Thyroid gland (tissue), 4 donors: ENCODE data around the gene NEURL1. TPM values are rescaled to one million over a fixed set of nuclear protein-coding genes. Genes with fewer than 3 reads are reported as not detected.

Experiments used
- DNase-seq, 2 donors: peaks; one replicate each; pipeline ENCODE4 v3.0.0-alpha.2; 2019
- H3K27ac ChIP-seq, 3 donors: fragments of 200-600 bp; sonication (generic); 1 replicate in 2 of 3; 2 replicates in 1 of 3; pipeline ENCODE4 v1.5.1; 2016 to 2019; ENCODE audit warnings: mild to moderate bottlenecking in 1 of 3, moderate library complexity in 1 of 3
- H3K27me3 ChIP-seq: fragments of 200-600 bp; sonication (generic); one replicate; pipeline ENCODE4 v1.5.1; 2019
- H3K36me3 ChIP-seq, 2 donors: fragments of 200-600 bp; sonication (generic); one replicate each; pipeline ENCODE4 v1.5.1; 2016 to 2019
- H3K4me1 ChIP-seq, 2 donors: fragments of 200-600 bp; sonication (generic); one replicate each; pipeline ENCODE4 v1.5.1; 2017 to 2019
- H3K4me3 ChIP-seq, 3 donors: fragments of 200-600 bp; sonication (generic); replicated peaks in 1 of 3; 1 replicate in 2 of 3; 2 replicates in 1 of 3; pipeline ENCODE4 v1.5.1; 2016; ENCODE audit warnings: mild to moderate bottlenecking in 1 of 3
- H3K9me3 ChIP-seq: fragments of 200-600 bp; sonication (generic); one replicate; pipeline ENCODE4 v1.5.1; 2017
- CTCF ChIP-seq, 6 experiments: fragments of 200-600 bp in 3 of 6; fragments of 450-650 bp in 3 of 6; sonication (generic) in 3 of 6; IDR thresholded peaks; one replicate each; pipeline ENCODE4 v1.5.1; 2016 to 2019; ENCODE audit warnings: antibody characterized with exemption in 6 of 6, mild to moderate bottlenecking in 2 of 6, inconsistent platforms in 1 of 6, moderate library complexity in 1 of 6
- POLR2A ChIP-seq, 2 donors: fragments of 450-650 bp; IDR thresholded peaks; one replicate each; pipeline ENCODE4 v1.6.1; 2017; ENCODE audit warnings: antibody characterized with exemption in 2 of 2, mild to moderate bottlenecking in 2 of 2, moderate library complexity in 1 of 2
- WGBS, 2 donors: methylation state at CpG; one replicate each; pipeline ENCODE4 v1.1.5; 2017; 5-methylcytosine and 5-hydroxymethylcytosine counted together
- intact Hi-C: fragments of 100-400 bp; cut with DNase I; formaldehyde crosslinking; loops from one replicate; pipeline ENCODE4 v1.15.1; 2023
- total RNA-seq, 4 donors: library from RNA; depleted of rRNA; stranded (reverse); fragments of >200 nt; gene quantifications; one replicate each; pipeline ENCODE4 v1.2.3, GENCODE V29; 2016

The NEURL1 gene
- total RNA-seq, 4 donors from 2014 or later: 1.1 TPM; not detected in 3

DNA sequence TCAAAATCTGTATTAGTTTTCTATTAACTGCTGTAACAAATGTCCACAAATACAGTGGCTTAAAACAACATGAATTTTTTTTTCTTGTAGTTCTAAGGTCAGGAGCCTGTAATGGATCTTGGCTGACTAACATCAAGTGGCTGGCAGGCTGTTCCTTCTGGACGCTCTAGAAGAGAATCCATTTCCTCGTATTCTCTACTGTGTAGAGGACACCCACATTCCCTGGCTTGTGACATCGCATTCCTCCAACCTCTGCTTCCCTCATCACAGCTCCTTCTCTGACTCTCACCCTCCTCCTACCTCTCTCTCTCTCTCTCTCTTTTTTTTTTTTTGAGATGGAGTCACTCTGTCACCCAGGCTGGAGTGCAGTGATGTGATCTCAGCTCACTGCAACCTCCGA, 30.0 kb upstream of the NEURL1 start:
- no peak overlapping the region for H3K4me3 ChIP-seq
- WGBS, 2 donors: 63 to 71% methylated on average over 4 of the region's 4 CpGs
- intact Hi-C loops: no loop called here
- no peaks in the 10 kb centered on the region for H3K27me3 ChIP-seq
- TF ChIP-seq POLR2A (IDR thresholded peaks at IDR 0.05) (no peak), CTCF (IDR thresholded peaks at IDR 0.05) (no peak)
- H3K36me3 ChIP-seq: no peaks in the 10 kb centered on the region
- no peaks in the 10 kb centered on the region for H3K9me3 ChIP-seq
- no peak overlapping the region for H3K27ac ChIP-seq
- H3K4me1 ChIP-seq: no peaks in the 10 kb centered on the region
- no peak for DNase-seq

- H3K9me3 ChIP-seq: no peaks in the 10 kb centered on the region
- 88 to 94% methylated on average over 14 of the region's 14 CpGs for WGBS, 2 donors
- H3K4me3 ChIP-seq: no peak overlapping the region
- H3K4me1 ChIP-seq: no peaks in the 10 kb centered on the region
- no peaks in the 10 kb centered on the region for H3K36me3 ChIP-seq
- H3K27ac ChIP-seq: no peak overlapping the region
- DNase-seq: no peak
- intact Hi-C loops: no loop called here
- no peaks in the 10 kb centered on the region for H3K27me3 ChIP-seq
- TF ChIP-seq POLR2A (IDR thresholded peaks at IDR 0.05) (no peak), CTCF (IDR thresholded peaks at IDR 0.05) (no peak)
Measured at GRCh38 chr10:103465411-103466179, 27.9 kb upstream of the NEURL1 start.

GRCh38 chr10:103466734-103467133, 26.8 kb upstream of the NEURL1 start:
- intact Hi-C loops: no loop called here
- DNase-seq: no peak
- WGBS, 2 donors: 81 to 83% methylated on average over 3 of the region's 3 CpGs
- TF ChIP-seq CTCF (IDR thresholded peaks at IDR 0.05) (no peak), POLR2A (IDR thresholded peaks at IDR 0.05) (no peak)
- Histone ChIP-seq H3K9me3 (no peaks in the 10 kb centered on the region), H3K27ac (no peak overlapping the region), H3K27me3 (no peaks in the 10 kb centered on the region), H3K4me3 (no peak overlapping the region), H3K4me1 (no peaks in the 10 kb centered on the region), H3K36me3 (no peaks in the 10 kb centered on the region)

GRCh38 chr10:103467406-103467805, 26.1 kb upstream of the NEURL1 start:
- DNase-seq: no peak
- Histone ChIP-seq H3K27me3 (no peaks in the 10 kb centered on the region), H3K9me3 (no peaks in the 10 kb centered on the region), H3K27ac (no peak overlapping the region), H3K4me1 (no peaks in the 10 kb centered on the region), H3K36me3 (no peaks in the 10 kb centered on the region), H3K4me3 (no peak overlapping the region)
- 88 to 89% methylated on average over 7 of the region's 7 CpGs for WGBS, 2 donors
- TF ChIP-seq POLR2A (IDR thresholded peaks at IDR 0.05): no peak
- TF ChIP-seq CTCF (IDR thresholded peaks at IDR 0.05): no peak
- intact Hi-C loops: no loop called here

DNA sequence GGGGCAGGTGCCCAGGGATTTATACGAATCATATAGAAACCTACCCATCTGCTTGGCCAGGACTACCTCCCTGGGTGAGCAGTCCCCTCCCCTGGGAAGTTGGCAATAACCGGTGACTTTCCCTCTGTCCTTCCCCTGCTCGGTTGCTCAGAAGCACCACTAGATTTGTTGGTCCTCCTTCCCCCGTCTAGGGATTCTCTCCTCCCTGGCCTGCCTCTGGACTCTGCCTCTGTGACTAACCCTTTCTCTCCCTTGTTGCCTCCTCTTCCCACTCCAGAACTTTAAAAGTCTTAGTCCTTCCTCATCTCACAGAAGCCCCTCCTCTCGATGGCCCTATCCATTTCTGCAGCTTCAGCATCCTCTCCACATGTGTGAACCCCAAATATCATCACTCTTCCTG, 24.3 kb upstream of the NEURL1 start:
- 68 to 75% methylated on average over 5 of the region's 5 CpGs for WGBS, 2 donors
- H3K4me1 ChIP-seq: no peaks in the 10 kb centered on the region
- intact Hi-C loops: no loop called here

More for the DNA sequence above, 24.3 kb upstream of the NEURL1 start:
- TF ChIP-seq POLR2A (IDR thresholded peaks at IDR 0.05) (no peak), CTCF (IDR thresholded peaks at IDR 0.05) (no peak)
- no peak for DNase-seq
- Histone ChIP-seq H3K36me3 (no peaks in the 10 kb centered on the region), H3K9me3 (no peaks in the 10 kb centered on the region), H3K4me3 (no peak overlapping the region), H3K27ac (no peak overlapping the region), H3K27me3 (no peaks in the 10 kb centered on the region)
